Endothelial cell of umbilical vein (primary cell): ENCODE results near the gene SSH2. TPM values are rescaled to one million over a fixed set of nuclear protein-coding genes. Genes with fewer than 3 reads are reported as not detected.

Experiments
- BruUV-seq: library from RNA; stranded (reverse); fragments of 400-500 nt; replicated peaks from 2 replicates; lab custom pipeline; 2021; lab: Mats Ljungman, UMichigan
- CTCF ChIA-PET: fragments of 300-600, 350-600 bp; sonication (Branson Sonifier 250); formaldehyde crosslinking; loops from one replicate; lab custom pipeline; 2021; ENCODE audit warnings: antibody characterized with exemption, inconsistent platforms; lab: Charles Lee
- POLR2A ChIA-PET: fragments of 300-600, 350-600 bp; sonication (Branson Sonifier 250); formaldehyde crosslinking; loops from one replicate; lab custom pipeline; 2021; ENCODE audit warnings: antibody characterized with exemption, inconsistent platforms; lab: Charles Lee
- DNase-seq: peaks from one replicate; pipeline ENCODE4 v3.0.0-alpha.2; 2011; ENCODE audit warnings: low read depth, low spot score
- FAIRE-seq: peaks from 2 replicates; lab custom pipeline; 2011; peaks lifted over from hg19 to GRCh38; lab: Jason Lieb, UNC
- H2AFZ ChIP-seq: 2 replicates; pipeline ENCODE4 v1.6.0; 2012; ENCODE audit warnings: low read depth, low read length, control low read depth, inconsistent platforms
- H3K27ac ChIP-seq: 2 replicates; pipeline ENCODE4 v1.5.1; 2011; ENCODE audit warnings: low read depth, mild to moderate bottlenecking, control low read depth, low read length, moderate library complexity; ENCODE audit not compliant: insufficient read depth
- H3K27me3 ChIP-seq, 2 experiments: 2 replicates each; pipeline versions ENCODE4 v1.6.0 to v1.6.1; 2011; ENCODE audit warnings: low read length in 2 of 2, mixed read lengths in 1 of 2; ENCODE audit not compliant: control insufficient read depth in 2 of 2, insufficient read depth in 2 of 2
- H3K36me3 ChIP-seq, 2 experiments: 2 replicates in 1 of 2; 3 replicates in 1 of 2; pipeline ENCODE4 v1.5.1; 2011; ENCODE audit warnings: low read length in 2 of 2, mild to moderate bottlenecking in 1 of 2, moderate library complexity in 1 of 2; ENCODE audit not compliant: control insufficient read depth in 2 of 2, insufficient read depth in 2 of 2; ENCODE audit errors: extremely low read depth in 1 of 2
- H3K4me1 ChIP-seq: 3 replicates; pipeline ENCODE4 v1.5.1; 2011; ENCODE audit warnings: mild to moderate bottlenecking, low read length; ENCODE audit not compliant: control insufficient read depth, insufficient read depth; ENCODE audit errors: extremely low read depth
- H3K4me2 ChIP-seq: 2 replicates; pipeline ENCODE4 v1.6.1; 2011; ENCODE audit warnings: low read length, control low read depth, mixed read lengths; ENCODE audit not compliant: insufficient read depth
- H3K4me3 ChIP-seq, 3 experiments: fragments of 200-600 bp in 1 of 3; sonication (generic), shearing (Covaris generic) in 1 of 3; replicated peaks in 1 of 3; 2 replicates each; pipeline ENCODE4 v1.5.1; 2011 to 2016; ENCODE audit warnings: control low read depth in 3 of 3, low read length in 3 of 3, mild to moderate bottlenecking in 2 of 3, inconsistent platforms in 1 of 3, low read depth in 1 of 3, moderate library complexity in 1 of 3; ENCODE audit not compliant: insufficient read depth in 1 of 3
- H3K79me2 ChIP-seq: 2 replicates; pipeline ENCODE4 v1.6.0; 2012; ENCODE audit warnings: low read length, inconsistent platforms; ENCODE audit not compliant: control insufficient read depth, insufficient read depth
- H3K9ac ChIP-seq: replicated peaks from 2 replicates; pipeline ENCODE3; 2011; ENCODE audit warnings: low read length, control low read depth; ENCODE audit not compliant: insufficient read depth; ENCODE audit errors: extremely low read depth
- H3K9me1 ChIP-seq: replicated peaks from 3 replicates; pipeline ENCODE4 v1.6.0; 2011; ENCODE audit warnings: mild to moderate bottlenecking, low read length; ENCODE audit not compliant: control insufficient read depth, insufficient read depth; ENCODE audit errors: extremely low read depth
- H3K9me3 ChIP-seq: replicated peaks from 2 replicates; pipeline ENCODE4 v1.5.1; 2012; ENCODE audit warnings: low read length, inconsistent platforms; ENCODE audit not compliant: control insufficient read depth, insufficient read depth
- H4K20me1 ChIP-seq: replicated peaks from 2 replicates; pipeline ENCODE3; 2011; ENCODE audit warnings: mild to moderate bottlenecking, low read length; ENCODE audit not compliant: control insufficient read depth, insufficient read depth; ENCODE audit errors: extremely low read depth
- EZH2 ChIP-seq: IDR thresholded peaks from 2 replicates; pipeline ENCODE4 v1.6.1; 2012; ENCODE audit warnings: borderline replicate concordance, low read depth, mild to moderate bottlenecking, moderate library complexity, low read length, inconsistent platforms; ENCODE audit not compliant: severe bottlenecking
- FOS ChIP-seq: IDR thresholded peaks from 2 replicates; pipeline ENCODE4 v1.6.1; 2011; ENCODE audit warnings: mild to moderate bottlenecking, low read length, moderate library complexity, borderline replicate concordance; ENCODE audit not compliant: insufficient read depth
- GATA2 ChIP-seq: IDR thresholded peaks from 2 replicates; pipeline ENCODE4 v1.7.0; 2011; ENCODE audit warnings: low read depth, mild to moderate bottlenecking, moderate library complexity, mixed read lengths, low read length; ENCODE audit not compliant: insufficient read length, insufficient read depth
- JUN ChIP-seq: IDR thresholded peaks from 2 replicates; pipeline ENCODE4 v1.6.1; 2011; ENCODE audit warnings: borderline replicate concordance, low read depth; ENCODE audit not compliant: insufficient read length, insufficient read depth
- MYC ChIP-seq: IDR thresholded peaks from one replicate; pipeline ENCODE4 v1.6.1; 2011; ENCODE audit warnings: mild to moderate bottlenecking, low read depth, low read length
- POLR2A ChIP-seq: IDR thresholded peaks from 2 replicates; pipeline ENCODE4 v1.6.1; 2012; ENCODE audit warnings: low read depth, mild to moderate bottlenecking, control low read depth, low read length
- POLR2AphosphoS5 ChIP-seq: IDR thresholded peaks from 2 replicates; pipeline ENCODE4 v1.6.1; 2012; ENCODE audit warnings: low read depth, mild to moderate bottlenecking, control low read depth, low read length, moderate library complexity; ENCODE audit not compliant: insufficient read depth
- dilution Hi-C: fragments of 300-500 bp; cut with MboI; formaldehyde crosslinking; loops from one replicate; pipeline ENCODE4 v1.15.0; 2019; ENCODE audit warnings: low sequenced_read_pairs; ENCODE audit not compliant: extremely low pct_ligation_motif_present
- intact Hi-C: fragments of 100-400 bp; cut with micrococcal nuclease; formaldehyde crosslinking; loops from one replicate; pipeline ENCODE4 v1.10.0; 2022
- polyA plus RNA-seq, 4 experiments: library from polyadenylated mRNA; depleted of rRNA in 3 of 4; stranded (reverse) in 3 of 4; unstranded in 1 of 4; fragments of >200 nt; gene quantifications; 2 replicates each; pipeline versions ENCODE4 v1.2.1 to v1.2.3, GENCODE V29; 2011 to 2012; ENCODE audit warnings: missing spikeins in 1 of 4
- total RNA-seq: library from RNA; stranded (reverse); gene quantifications from 2 replicates; pipeline ENCODE4 v1.2.3, GENCODE V29; 2021
- TF ChIP-seq, protein P1 (sequence below): IDR thresholded peaks from 2 replicates; pipeline ENCODE4 v1.6.1; 2011; ENCODE audit not compliant: insufficient read depth, insufficient read length
- TF ChIP-seq, protein P2 (sequence below), 2 donors: IDR thresholded peaks; 1 replicate in 1 of 2; 2 replicates in 1 of 2; pipeline ENCODE4 v1.5.1; 2011; ENCODE audit warnings: low read length in 2 of 2, mild to moderate bottlenecking in 2 of 2, moderate library complexity in 2 of 2, control low read depth in 1 of 2, inconsistent platforms in 1 of 2, low read depth in 1 of 2; ENCODE audit not compliant: insufficient read depth in 1 of 2; ENCODE audit errors: extremely low read depth in 1 of 2

SSH2 gene
- total and polyA plus RNA-seq, 2 donors (not counting 3 experiments of a cell fraction or from before 2014, with no cell fraction given) = 24.6 to 60.9 TPM

DNA sequence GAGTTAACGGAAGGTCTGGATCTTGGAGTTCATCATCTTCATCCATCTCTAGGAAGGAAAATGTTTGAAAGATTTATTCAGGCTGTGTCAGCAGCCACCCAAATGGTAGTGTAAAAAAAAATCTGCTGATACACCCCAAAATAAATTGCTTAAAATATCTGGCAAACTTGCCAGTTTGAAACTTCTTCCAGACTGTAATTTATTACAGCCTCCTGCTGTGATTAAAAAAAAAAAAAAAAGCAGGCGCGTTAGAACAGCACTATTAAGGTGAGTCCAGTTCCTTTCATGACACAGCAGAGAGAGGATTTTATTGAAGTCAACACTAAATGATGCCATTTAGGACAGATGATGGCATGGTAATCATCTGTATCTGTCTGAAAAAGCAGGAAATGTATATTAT lies 166.8 kb downstream of the SSH2 start:
- no peak overlapping the region for H2AFZ ChIP-seq
- H3K4me2 ChIP-seq = no peak overlapping the region
- H3K4me3 ChIP-seq = no peak overlapping the region
- H3K9ac ChIP-seq = no peak overlapping the region
- no peaks in the 10 kb centered on the region for H3K9me3 ChIP-seq
- no peaks in the 10 kb centered on the region for H3K36me3 ChIP-seq
- no peaks in the 10 kb centered on the region for H4K20me1 ChIP-seq
- BruUV-seq = no TSS peak
- peaks cover 11% of the 10 kb centered on the region for H3K4me1 ChIP-seq
- TF ChIP-seq MYC (no peak), EZH2 (no peak), POLR2AphosphoS5 (no peak), JUN (no peak), POLR2A (no peak), GATA2 (no peak), FOS (no peak)
- TF ChIP-seq, protein P1, sequence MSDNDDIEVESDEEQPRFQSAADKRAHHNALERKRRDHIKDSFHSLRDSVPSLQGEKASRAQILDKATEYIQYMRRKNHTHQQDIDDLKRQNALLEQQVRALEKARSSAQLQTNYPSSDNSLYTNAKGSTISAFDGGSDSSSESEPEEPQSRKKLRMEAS = no peak
- TF ChIP-seq, protein P2, sequence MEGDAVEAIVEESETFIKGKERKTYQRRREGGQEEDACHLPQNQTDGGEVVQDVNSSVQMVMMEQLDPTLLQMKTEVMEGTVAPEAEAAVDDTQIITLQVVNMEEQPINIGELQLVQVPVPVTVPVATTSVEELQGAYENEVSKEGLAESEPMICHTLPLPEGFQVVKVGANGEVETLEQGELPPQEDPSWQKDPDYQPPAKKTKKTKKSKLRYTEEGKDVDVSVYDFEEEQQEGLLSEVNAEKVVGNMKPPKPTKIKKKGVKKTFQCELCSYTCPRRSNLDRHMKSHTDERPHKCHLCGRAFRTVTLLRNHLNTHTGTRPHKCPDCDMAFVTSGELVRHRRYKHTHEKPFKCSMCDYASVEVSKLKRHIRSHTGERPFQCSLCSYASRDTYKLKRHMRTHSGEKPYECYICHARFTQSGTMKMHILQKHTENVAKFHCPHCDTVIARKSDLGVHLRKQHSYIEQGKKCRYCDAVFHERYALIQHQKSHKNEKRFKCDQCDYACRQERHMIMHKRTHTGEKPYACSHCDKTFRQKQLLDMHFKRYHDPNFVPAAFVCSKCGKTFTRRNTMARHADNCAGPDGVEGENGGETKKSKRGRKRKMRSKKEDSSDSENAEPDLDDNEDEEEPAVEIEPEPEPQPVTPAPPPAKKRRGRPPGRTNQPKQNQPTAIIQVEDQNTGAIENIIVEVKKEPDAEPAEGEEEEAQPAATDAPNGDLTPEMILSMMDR (IDR thresholded peaks at IDR 0.05; ENCODE audit: extremely low read depth in 1 of 2, insufficient read depth in 1 of 2, low read depth in 1 of 2, low read length in 2 of 2) = no peak
- no peak overlapping the region for H3K27ac ChIP-seq
- DNase-seq = no peak
- intact Hi-C loops = loop anchor here (5.0 kb wide), 1 partner anchor 146 kb away; no protein-coding TSS in a partner anchor
- no peak for FAIRE-seq
- H3K79me2 ChIP-seq = peaks cover 24% of the 10 kb centered on the region
- dilution Hi-C loops = no loop called here
- POLR2A ChIA-PET = no interaction called here
- no peaks in the 10 kb centered on the region for H3K27me3 ChIP-seq
- CTCF ChIA-PET = interaction anchor here (1.0 to 5.8 kb wide), 4 partner anchors 15 to 124 kb away, joined by 3 to 42 read pairs (median 4); no protein-coding TSS in a partner anchor
- H3K9me1 ChIP-seq = no peaks in the 10 kb centered on the region
